GF-D8 (cell line): ENCODE data around the gene FNTB.
"Not testable (repeated sequence)": the region's sequence is repeated elsewhere in the genome, so short reads cannot be mapped to it uniquely, and the experiment has no call there.

Experiments
- DNase-seq: peaks from one replicate; lab custom pipeline; 2025; lab: John Stamatoyannopoulos, UW

Gene FNTB

GRCh38 chr14:65015391-65015790, 28.7 kb downstream of the FNTB start:
- no peak for DNase-seq

- no peak for DNase-seq
Observed at GRCh38 chr14:65016471-65016870, 29.8 kb downstream of the FNTB start.

DNA sequence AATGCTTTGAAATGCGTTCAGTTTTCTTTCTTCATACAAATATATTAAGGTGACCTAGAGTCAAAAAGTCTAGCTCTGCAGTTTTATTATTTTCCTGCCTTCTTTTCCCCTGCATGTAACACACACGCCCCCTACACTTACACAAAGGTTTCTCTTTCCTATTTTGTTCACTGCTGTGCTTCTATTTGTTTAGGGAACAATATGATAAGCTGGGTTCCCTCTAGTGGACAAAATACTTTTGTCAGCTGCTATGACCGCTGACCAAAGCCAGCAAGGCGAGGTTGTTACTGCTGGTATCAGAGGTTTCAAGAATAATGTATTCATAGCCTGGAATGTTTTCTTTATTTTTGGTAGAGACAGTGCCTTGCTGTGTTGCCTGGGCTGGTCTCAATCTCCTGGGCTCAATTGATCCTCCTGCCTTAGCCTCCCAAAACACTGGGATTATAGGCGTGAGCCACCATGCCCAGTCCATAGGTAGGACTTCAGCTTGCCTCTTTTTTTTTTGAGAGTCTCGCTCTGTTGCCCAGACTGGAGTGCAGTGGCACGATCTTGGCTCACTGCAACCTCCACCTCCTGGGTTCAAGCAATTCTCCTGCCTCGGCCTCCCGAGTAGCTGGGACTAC, 33.4 kb downstream of the FNTB start:
- DNase-seq: peak; percentile 43

DNA sequence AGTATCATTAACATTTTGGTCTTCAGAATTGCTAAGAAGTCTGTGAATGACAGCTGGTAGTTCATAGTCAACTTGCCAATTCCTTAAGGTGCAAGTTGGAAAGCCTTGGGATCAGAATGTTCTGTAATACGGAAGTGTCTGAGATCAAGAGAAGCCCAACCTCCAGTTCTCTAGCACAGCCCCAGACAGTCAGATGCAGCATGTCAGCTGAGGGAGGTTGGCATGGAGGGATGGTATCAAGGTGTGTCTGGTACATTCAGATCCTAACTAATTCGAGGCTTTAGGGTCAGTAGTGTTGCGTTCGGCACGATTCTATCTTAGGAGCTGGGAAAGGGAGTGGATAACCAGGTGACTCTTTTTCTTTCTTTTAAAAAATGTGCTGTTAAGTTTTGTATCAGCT, 38.3 kb downstream of the FNTB start:
- DNase-seq: no peak

DNA sequence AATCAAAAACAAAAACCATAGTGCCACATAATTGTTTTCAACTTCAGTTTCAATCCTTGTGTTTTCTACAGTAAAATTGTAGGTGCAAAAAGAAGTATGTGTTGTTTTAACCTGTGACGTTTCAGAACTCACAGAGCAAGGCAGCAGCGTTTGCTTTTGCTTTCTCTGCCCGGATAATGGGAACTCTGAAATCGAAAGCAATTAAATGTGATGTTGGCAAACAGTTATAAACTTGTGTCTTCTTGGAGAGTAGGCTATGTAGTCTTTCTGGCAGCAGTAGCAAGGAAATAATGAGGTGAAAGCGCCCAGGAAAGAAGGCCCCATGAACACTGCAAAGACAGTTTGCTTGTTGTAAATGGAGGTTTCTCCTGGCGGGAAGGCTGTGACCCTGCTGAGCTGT, 39.1 kb downstream of the FNTB start:
- DNase-seq: no peak

- DNase-seq: no peak
Observed at GRCh38 chr14:65026526-65026925, 39.8 kb downstream of the FNTB start.

DNA sequence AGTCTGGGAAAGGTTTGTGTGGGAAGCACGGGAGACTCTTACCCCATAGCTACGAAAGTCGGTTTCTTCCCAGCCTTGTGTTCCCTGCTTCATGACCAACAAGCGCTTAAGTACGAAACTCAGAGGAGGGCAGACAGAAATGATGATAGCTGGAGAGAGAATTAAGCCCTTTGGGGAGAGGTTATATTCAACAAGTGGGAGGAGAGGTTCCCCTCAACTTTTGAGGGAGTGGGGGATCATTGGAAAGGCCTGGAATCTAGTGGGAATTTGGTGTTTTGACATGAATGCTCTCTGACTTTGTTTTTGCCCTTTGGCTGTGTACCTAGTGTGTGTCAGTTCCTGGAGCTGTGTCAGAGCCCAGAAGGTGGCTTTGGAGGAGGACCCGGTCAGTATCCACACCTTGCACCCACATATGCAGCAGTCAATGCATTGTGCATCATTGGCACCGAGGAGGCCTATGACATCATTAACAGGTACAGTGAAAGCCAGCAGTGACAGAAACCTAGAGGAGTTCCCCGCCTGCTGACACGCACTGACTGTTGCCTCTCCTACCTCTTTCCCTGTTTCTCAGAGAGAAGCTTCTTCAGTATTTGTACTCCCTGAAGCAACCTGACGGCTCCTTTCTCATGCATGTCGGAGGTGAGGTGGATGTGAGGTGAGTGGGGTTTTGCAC, 40.6 kb downstream of the FNTB start:
- no peak for DNase-seq

GRCh38 chr14:65028937-65029336, 42.2 kb downstream of the FNTB start:
- DNase-seq: no peak

DNA sequence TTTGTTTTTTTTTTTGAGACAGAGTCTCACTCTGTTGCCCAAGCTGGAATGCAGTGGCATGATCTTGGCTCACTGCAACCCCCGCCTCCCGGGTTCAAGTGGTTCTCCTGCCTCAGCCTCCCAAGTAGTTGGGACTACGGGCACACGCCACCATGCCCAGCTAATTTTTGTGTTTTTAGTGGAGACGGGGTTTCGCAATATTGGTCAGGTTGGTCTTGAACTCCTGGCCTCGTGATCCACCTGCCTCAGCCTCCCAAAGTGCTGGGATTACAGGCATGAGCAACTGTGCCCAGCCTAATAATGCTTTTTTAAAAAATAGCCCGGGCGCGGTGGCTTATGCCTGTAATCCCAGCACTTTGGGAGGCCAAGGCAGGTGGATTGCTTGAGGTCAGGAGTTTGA, 44.6 kb downstream of the FNTB start:
- DNase-seq: not testable (repeated sequence)

GRCh38 chr14:65032319-65032718, 45.6 kb downstream of the FNTB start:
- DNase-seq: no peak

DNA sequence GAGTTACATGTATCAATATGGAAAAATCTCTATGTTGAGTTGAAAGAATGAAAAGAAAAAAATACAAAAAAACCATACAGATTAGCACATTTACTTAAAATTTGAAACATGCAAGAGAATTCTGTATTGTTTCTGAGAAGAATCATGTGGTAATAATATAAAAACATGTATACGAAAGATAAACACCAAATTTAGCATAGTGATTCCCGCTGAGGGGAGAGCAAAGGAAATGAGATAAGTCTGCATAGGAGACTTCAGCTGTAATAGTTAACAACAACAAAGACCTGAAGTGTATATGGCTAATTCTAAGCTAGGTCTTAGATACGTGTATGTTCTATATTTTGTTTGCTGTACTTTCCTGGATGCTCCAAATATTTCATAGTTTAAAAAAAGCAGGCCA, 46.5 kb downstream of the FNTB start:
- no peak for DNase-seq

GRCh38 chr14:65034021-65034420, 47.3 kb downstream of the FNTB start:
- no peak for DNase-seq

DNA sequence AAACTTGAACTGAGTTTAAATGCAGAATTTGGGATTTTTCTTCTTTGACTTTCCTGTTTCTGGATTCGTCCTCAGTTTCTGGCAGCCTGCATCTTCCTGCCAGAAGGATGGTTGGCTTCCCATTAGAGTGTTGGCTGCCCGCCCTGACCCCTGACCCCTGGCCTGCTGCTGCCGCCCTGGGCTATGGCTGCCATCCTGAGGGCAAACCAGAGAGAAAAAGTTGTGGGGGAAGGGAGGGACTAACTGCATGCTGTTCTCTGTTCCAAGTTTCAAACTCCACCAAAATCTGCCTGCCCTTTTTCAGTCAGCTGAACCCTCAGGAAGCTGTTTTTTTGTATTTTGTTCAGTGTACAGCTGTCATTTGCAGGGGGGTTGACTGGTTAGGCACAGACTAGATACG, 48.4 kb downstream of the FNTB start:
- DNase-seq: no peak

- DNase-seq: no peak
Observed at GRCh38 chr14:65038966-65039365, 52.3 kb downstream of the FNTB start.

DNA sequence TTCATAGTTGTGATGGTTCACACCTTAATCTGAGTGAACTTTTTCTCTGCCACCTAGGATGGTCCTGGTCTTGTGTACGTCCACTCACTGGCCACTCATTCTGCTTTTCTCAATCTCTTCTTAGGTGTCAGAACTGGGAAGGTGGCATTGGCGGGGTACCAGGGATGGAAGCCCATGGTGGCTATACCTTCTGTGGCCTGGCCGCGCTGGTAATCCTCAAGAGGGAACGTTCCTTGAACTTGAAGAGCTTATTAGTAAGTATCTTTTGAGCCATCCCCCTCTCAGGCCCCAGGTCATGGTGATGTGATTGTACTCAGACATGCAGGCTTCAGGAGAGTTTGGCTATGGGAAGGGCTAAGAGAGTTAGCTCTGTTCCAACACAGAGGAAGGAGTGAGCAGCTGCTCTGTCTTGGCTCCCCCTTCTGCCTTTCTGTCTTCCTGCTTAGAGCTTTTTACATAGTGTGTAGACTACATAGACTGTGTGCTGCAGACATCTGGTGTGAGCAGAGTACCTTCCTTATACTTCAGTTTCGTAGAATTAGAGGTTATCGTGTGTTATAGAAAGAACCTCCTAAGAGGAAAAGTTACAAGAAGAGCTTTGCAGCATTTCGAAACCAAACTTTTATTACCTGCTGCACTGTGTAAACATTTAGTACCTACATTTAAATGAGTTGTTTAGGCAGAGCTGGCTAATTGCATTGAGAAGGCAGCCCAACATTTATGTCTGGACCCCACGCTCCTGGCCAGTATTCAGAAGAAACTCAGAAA, 54.2 kb downstream of the FNTB start:
- DNase-seq: no peak

DNA sequence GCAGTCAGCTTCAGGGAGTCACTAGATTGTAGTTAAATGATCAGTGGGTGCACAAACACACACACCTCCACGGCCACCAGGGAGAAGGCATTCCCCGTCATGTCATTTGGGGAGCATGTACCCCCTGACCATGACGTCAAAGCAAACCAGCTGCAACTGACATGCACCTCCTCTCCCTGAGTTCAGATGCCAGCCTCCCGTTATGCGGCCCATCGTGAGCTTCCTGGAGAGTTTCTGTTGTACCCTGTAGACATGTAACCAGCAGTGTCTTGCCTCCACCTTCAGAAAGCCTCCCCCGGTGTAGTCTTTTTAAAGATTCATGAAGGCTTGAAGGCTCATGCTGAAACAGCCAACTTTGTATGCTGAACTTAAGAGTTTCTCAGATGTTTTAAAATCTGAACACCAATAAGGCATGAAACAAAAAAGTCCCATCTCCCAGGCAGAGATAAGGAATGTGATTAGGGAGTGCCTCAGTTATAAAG, 54.8 kb downstream of the FNTB start:
- no peak for DNase-seq

DNA sequence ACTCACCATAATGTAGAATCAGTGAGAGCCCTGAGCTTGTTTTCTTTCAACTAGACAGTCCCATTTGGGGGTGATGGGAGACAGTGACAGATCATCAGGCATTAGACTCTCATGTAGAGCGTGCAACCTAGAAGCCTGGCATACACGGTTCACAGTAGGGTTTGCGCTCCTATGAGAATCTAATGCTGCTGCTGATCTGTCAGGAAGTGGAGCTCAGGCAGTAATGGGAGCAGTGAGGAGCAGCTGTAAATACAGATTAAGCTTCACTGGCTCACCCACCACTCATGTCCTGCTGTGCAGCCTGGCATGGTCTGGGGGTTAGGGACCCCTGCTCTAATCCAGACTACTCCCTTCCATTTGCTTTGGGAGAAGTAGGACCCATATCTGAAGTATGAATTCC, 55.6 kb downstream of the FNTB start:
- DNase-seq: peak; percentile 47

- peak; percentile 65 for DNase-seq
Observed at GRCh38 chr14:65042731-65043372, 56.2 kb downstream of the FNTB start.

DNA sequence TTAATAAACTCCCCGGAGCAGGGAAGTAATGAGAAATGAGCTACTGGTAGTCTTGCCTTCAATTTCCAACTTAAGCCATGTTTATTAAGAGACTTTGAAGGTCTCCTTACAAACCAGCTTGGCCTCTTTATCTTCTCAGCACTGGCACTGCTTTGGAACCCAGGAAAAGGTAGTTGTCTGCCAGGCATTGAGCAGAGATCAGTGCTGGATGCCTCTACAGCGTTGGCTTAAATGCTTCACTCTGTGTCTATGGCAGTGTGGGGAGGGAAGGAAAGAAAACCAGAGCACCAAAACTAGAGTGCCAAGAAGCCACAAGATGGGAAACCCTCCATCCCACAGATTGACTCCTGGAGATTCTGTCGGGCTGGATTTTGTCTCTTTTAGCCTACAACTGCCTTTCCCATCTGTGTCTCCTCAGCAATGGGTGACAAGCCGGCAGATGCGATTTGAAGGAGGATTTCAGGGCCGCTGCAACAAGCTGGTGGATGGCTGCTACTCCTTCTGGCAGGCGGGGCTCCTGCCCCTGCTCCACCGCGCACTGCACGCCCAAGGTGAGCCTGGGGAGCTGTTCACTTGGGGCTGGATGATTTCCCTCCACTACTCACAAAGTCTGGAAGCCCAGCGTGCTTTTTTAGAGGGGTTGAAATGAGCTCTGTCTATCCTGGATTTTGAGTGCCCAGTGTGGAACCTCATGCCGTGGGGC, 57.3 kb downstream of the FNTB start:
- no peak for DNase-seq

- DNase-seq: peak; percentile 90
Observed at GRCh38 chr14:65044596-65044959, 57.9 kb downstream of the FNTB start.

DNA sequence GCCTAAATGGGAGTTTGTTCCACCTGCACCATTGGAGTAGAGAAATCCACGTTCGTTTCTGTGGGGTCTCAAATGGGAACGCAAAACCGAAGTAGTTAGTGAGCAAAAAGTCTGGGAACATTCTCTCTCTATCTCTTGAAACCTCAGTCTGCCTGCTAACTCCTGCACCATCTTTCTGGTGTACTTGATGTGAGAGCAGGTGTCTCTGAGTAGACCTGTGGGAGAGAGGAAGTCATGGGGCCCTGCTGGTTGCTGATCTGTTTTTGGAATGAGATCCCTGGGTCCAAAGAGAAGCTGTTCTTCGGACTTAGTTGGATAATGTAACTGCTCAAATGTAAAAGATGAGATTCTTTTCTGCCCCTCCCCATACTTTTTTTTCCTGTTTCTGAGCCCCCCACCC, 58.3 kb downstream of the FNTB start:
- DNase-seq: no peak

DNA sequence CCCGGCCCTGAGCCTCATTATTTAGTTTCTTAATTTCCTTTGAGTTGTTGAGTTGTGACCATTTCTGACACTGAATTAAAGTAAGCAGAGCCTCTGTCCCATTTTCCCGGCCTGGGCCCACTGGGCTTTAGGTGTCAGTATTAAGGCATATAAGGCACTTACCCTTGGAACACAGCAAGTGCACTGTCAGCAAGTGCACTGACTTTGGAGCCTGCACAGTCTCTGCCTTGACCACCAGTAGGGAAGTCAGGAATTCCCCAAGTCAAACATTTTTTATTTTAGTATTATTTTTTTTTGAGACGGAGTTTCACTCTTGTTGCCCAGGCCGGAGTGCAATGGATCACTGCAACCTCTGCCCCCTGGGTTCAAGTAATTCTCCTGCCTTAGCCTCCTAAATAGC, 59.0 kb downstream of the FNTB start:
- no peak for DNase-seq
